Hepatocyte (in vitro differentiated cells): ENCODE measurements around the gene OR2T27. TPM values are rescaled to one million over a fixed set of nuclear protein-coding genes. Genes with fewer than 3 reads are reported as not detected.

Source experiments
- DNase-seq: peaks from one replicate; pipeline ENCODE4 v3.0.0-alpha.2; 2016; ENCODE audit warnings: low spot score
- H2AFZ ChIP-seq: fragments of 200-600 bp; sonication (generic); 2 replicates; pipeline ENCODE4 v1.6.0; 2016; ENCODE audit warnings: antibody characterized with exemption, mild to moderate bottlenecking
- H3K27ac ChIP-seq: fragments of 200-600 bp; sonication (generic); 2 replicates; pipeline ENCODE4 v1.5.1; 2016; ENCODE audit warnings: mild to moderate bottlenecking
- H3K27me3 ChIP-seq: fragments of 200-600 bp; sonication (generic); 2 replicates; pipeline ENCODE4 v1.6.1; 2016
- H3K36me3 ChIP-seq: fragments of 200-600 bp; sonication (generic); replicated peaks from 2 replicates; pipeline ENCODE4 v1.5.1; 2016; ENCODE audit warnings: low read depth; ENCODE audit not compliant: insufficient read depth
- H3K4me1 ChIP-seq: fragments of 200-600 bp; sonication (generic); 2 replicates; pipeline ENCODE4 v1.5.1; 2016; ENCODE audit warnings: mild to moderate bottlenecking, moderate library complexity; ENCODE audit not compliant: insufficient read depth
- H3K4me2 ChIP-seq: fragments of 200-600 bp; sonication (generic); 2 replicates; pipeline ENCODE4 v1.6.0; 2016
- H3K4me3 ChIP-seq: fragments of 200-600 bp; sonication (generic); 2 replicates; pipeline ENCODE4 v1.5.1; 2016; ENCODE audit warnings: mild to moderate bottlenecking
- H3K79me2 ChIP-seq: fragments of 200-600 bp; sonication (generic); 2 replicates; pipeline ENCODE4 v1.6.0; 2017; ENCODE audit warnings: mild to moderate bottlenecking
- H3K9me2 ChIP-seq: fragments of 200-600 bp; sonication (generic); replicated peaks from 2 replicates; pipeline ENCODE4 v1.6.0; 2017; ENCODE audit warnings: mild to moderate bottlenecking; ENCODE audit not compliant: insufficient read depth
- H3K9me3 ChIP-seq: fragments of 200-600 bp; sonication (generic); 2 replicates; pipeline ENCODE4 v1.5.1; 2016; ENCODE audit warnings: low read depth, mild to moderate bottlenecking
- H4K20me1 ChIP-seq: fragments of 200-600 bp; sonication (generic); 2 replicates; pipeline ENCODE4 v1.6.0; 2016; ENCODE audit warnings: mild to moderate bottlenecking; ENCODE audit not compliant: insufficient read depth, poor library complexity, severe bottlenecking
- CTCF ChIP-seq: fragments of 200-600 bp; sonication (generic); IDR thresholded peaks from 2 replicates; pipeline ENCODE4 v1.5.1; 2016; ENCODE audit warnings: antibody characterized with exemption, mild to moderate bottlenecking; ENCODE audit not compliant: poor library complexity
- EZH2 ChIP-seq: fragments of 200-600 bp; sonication (generic); IDR thresholded peaks from 2 replicates; pipeline ENCODE4 v1.6.1; 2016; ENCODE audit warnings: antibody characterized with exemption, mild to moderate bottlenecking, borderline replicate concordance
- EZH2phosphoT487 ChIP-seq: fragments of 200-600 bp; sonication (generic); IDR thresholded peaks from one replicate; pipeline ENCODE4 v1.6.1; 2018; ENCODE audit warnings: antibody characterized with exemption, mild to moderate bottlenecking, low read depth, moderate library complexity; ENCODE audit not compliant: unreplicated experiment, severe bottlenecking
- WGBS: methylation state at CpG from one replicate; pipeline ENCODE4 v1.1.6; 2016; ENCODE audit warnings: low lambda C conversion rate; ENCODE audit errors: missing lambda C conversion rate; 5-methylcytosine and 5-hydroxymethylcytosine counted together
- polyA plus RNA-seq: library from polyadenylated mRNA; unstranded; fragments of >200 nt; fragmentation: Nextera tagmentation; extraction: Ambion mirVana; gene quantifications from 2 replicates; pipeline ENCODE4 v1.2.1, GENCODE V29; 2016
- total RNA-seq: library from RNA; depleted of rRNA; stranded (reverse); fragments of >200 nt; gene quantifications from 2 replicates; pipeline ENCODE4 v1.2.3, GENCODE V29; 2014

OR2T27 gene
- total and polyA plus RNA-seq, 2 experiments from 2014 or later: not detected

DNA sequence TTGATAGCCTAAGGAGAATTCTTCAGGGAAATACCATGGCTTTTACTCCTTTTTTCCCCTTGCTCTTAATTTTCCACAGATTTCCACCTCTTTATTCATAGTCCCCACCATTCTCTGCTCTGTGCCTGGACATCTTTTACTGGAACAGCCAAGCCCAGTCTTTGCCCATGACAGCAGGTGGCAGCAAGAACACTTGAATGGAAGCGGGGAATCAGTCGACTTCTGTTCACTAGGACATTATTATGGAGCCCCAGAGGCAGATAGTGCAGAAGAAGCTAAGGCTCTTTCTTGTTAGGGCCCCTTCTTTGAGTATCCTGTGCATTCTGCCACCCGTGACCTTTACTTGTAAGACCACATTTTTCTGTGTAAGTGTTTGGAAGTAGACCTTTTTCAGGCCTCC lies 40.9 kb upstream of the OR2T27 start:
- H2AFZ ChIP-seq: no peak overlapping the region
- H3K36me3 ChIP-seq: no peaks in the 10 kb centered on the region
- H3K4me1 ChIP-seq: no peaks in the 10 kb centered on the region
- H4K20me1 ChIP-seq: no peaks in the 10 kb centered on the region
- H3K9me2 ChIP-seq: no peaks in the 10 kb centered on the region
- no peak overlapping the region for H3K4me2 ChIP-seq
- TF ChIP-seq CTCF (no peak), EZH2 (no peak), EZH2phosphoT487 (no peak)
- H3K4me3 ChIP-seq: no peak overlapping the region
- H3K79me2 ChIP-seq: no peaks in the 10 kb centered on the region
- no peak overlapping the region for H3K27ac ChIP-seq
- 42% methylated on average over 3 of the region's 3 CpGs for WGBS
- H3K9me3 ChIP-seq: no peaks in the 10 kb centered on the region
- H3K27me3 ChIP-seq: no peaks in the 10 kb centered on the region
- DNase-seq: no peak

DNA sequence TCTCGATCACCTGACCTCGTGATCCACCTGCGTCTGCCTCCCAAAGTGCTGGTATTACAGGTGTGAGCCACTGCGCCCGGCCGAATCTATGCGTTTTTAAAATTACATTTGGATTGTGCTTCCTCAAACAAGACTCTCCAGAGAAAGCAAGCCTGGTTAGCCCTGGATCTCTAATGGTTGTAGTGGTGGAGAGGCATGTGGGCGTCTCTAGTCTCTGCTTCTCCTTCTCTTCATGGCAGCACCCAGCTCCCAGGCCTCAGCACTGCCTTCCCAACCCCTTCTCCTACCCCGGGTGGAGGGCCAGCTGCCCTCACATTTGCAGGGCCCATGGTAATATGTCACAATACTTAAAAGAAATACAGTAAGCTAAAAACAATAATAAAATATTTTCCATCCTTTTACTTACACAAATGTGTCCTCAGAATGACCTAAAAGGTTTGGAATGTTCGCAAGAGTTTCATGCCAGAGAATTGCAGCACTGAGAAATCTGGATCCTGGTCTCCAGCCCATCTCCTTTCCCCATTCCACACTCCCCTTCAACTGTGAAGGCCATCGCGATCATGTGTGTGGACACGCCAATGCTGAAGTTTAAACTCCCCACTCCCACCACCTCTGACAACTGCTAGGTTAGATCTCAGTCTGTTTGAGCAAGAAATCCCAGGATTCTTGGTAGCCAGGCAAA lies 40.3 kb upstream of the OR2T27 start:
- no peaks in the 10 kb centered on the region for H3K4me1 ChIP-seq
- no peak for TF ChIP-seq EZH2phosphoT487
- TF ChIP-seq EZH2: no peak
- TF ChIP-seq CTCF: no peak
- no peaks in the 10 kb centered on the region for H3K36me3 ChIP-seq
- no peak overlapping the region for H3K4me3 ChIP-seq
- H2AFZ ChIP-seq: no peak overlapping the region
- H3K4me2 ChIP-seq: no peak overlapping the region
- no peak for DNase-seq
- no peaks in the 10 kb centered on the region for H3K9me3 ChIP-seq
- no peaks in the 10 kb centered on the region for H3K27me3 ChIP-seq
- 81% methylated on average over 13 of the region's 13 CpGs for WGBS
- H4K20me1 ChIP-seq: no peaks in the 10 kb centered on the region
- no peaks in the 10 kb centered on the region for H3K9me2 ChIP-seq
- H3K27ac ChIP-seq: no peak overlapping the region
- no peaks in the 10 kb centered on the region for H3K79me2 ChIP-seq

DNA sequence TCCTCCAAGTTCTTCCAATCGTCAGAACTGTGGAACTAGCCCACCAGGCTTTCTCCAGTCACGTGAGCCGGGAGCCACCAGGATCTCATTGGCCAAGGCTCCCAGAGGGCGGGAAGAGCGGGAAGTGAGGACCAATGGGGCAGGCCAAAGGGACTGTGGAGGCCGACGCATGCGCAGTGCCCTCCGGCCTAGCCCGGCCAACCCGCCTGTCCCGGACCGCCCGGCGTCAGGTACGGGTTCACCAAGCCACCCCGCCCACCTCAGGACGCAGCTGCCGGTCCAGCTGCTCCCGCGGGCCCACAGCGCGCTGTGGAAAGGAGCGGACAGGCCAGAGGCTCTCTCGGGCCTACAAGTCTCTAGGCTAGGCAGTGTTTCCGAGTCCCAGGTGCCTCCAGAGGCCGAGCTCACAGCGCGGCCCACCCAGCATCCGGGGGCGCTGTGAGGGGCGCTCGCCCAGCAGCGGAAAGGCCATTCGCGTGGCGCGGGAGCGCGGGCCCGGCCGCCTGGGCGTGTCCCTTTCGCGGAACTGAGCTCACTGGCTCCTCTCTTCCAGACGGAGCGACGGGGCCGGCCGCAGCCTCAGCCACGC lies 36.3 kb upstream of the OR2T27 start:
- H3K79me2 ChIP-seq: no peaks in the 10 kb centered on the region

More for the DNA sequence above, 36.3 kb upstream of the OR2T27 start:
- 92% methylated on average over 44 of the region's 51 CpGs for WGBS
- Histone ChIP-seq H2AFZ (no peak overlapping the region), H3K27ac (no peak overlapping the region), H4K20me1 (no peaks in the 10 kb centered on the region), H3K27me3 (no peaks in the 10 kb centered on the region), H3K4me1 (no peaks in the 10 kb centered on the region), H3K9me3 (no peaks in the 10 kb centered on the region), H3K9me2 (no peaks in the 10 kb centered on the region), H3K4me2 (no peak overlapping the region), H3K36me3 (no peaks in the 10 kb centered on the region), H3K4me3 (no peak overlapping the region)
- TF ChIP-seq EZH2phosphoT487: no peak
- TF ChIP-seq EZH2: no peak
- TF ChIP-seq CTCF: no peak
- DNase-seq: no peak
